Glomerular visceral epithelial cell (primary cell): ENCODE measurements around the gene KHDC1.
"Not testable (repeated sequence)": the region's sequence is repeated elsewhere in the genome, so short reads cannot be mapped to it uniquely, and the experiment has no call there.

Source experiments
- DNase-seq: peaks from one replicate; pipeline ENCODE4 v3.0.0-alpha.2; 2016; ENCODE audit errors: extremely low spot score

The KHDC1 gene, protein sequence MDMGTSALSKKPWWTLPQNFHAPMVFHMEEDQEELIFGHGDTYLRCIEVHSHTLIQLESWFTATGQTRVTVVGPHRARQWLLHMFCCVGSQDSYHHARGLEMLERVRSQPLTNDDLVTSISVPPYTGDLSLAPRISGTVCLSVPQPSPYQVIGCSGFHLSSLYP

DNA sequence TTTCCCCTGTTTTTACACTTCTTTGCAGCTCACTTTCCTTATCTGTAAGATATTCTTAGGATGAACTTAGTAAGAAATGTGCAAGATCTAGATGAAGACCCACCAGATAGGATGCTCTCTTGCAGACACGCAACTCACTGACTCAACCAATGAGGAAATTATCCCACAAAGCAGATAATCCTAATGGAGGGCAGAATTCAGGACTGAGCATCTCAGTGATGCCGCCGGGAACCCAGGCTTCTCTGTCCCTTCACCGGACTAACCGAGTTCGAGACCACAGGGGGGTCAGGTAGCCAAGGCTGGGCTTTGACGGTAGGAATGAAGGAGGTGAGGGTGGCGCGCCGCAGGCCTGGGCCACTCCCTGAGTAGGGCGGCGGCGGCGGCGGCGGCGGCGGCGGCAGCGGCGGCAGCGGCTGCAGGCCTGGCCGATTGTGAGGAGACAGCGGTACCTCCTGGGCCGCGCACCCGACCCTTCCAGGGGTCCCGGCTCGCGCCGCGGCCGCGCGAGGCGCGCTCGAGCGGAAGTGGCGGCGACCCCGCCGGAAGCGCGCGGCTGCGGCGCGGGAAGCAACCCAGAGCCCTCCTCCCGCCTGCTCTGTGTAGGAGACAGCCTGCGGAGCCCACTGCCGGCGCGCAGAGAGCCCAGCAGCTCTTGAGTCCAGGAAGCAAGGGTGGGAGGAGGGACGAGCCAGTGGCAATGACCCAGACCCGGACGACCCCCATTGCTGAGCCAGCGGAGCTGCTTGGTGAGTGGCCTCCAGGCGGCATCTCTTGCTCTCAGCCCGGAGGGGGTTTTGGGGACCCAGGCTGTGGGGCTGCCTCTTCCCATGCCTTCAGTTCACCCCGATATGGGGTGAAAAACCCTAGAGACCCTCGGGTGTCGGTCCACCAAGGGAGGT is at the start of gene KHDC1:
Gene KHDC1 (minus strand): TSS at position 526 of the 899 bp plus-strand sequence. CDS start 20,679 bp downstream, outside the sequence.
- DNase-seq: peak; percentile 68

DNA sequence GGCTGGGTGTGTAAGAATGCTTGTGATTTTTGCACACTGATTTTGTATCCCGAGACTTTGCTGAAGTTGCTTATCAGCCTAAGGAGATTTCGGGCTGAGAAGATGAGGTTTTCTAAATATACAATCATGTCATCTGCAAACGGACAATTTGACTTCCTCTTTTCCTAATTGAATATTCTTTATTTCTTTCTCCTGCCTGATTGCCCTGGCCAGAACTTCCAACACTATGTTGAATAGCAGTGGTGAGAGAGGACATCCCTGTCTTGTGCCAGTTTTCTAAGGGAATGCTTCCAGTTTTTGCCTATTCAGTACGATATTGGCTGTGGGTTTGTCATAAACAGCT is 47.5 kb upstream of the KHDC1 start:
- DNase-seq: not testable (repeated sequence)

DNA sequence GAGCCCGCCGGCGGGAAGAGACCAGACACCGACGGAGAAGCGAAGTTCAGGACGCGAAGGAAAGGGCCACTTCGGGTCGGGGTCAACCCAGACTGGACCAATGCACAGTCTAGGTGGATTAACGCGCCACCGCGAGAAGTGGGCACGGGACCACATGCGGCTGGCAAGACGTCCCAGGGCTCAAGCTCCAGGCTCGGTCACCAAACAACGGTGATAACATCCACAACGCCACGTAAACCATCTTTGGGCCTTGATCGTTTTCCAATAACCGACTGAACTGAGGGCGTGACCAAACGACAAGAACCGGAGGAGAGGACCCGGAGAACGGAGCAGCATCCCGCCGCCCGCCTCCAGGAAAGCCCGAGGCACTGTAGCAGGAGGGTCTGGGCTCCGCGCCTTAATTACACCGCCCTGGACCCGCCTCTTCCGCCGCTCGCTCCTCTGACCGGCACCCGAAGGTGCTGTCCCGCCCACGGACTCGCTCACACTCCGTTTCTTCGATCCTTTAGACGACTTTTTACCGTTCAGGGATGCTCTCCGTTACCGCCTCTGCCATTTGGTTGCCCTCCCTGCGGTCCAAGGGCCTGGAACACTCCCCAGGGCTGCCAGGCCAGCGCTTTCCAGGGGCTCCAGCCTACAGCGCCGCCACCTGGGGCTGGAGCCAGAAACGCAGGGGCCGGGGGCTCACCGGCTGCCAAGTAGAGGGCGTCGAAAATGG is 46.9 kb upstream of the KHDC1 start:
- peak; percentile 73 for DNase-seq

DNA sequence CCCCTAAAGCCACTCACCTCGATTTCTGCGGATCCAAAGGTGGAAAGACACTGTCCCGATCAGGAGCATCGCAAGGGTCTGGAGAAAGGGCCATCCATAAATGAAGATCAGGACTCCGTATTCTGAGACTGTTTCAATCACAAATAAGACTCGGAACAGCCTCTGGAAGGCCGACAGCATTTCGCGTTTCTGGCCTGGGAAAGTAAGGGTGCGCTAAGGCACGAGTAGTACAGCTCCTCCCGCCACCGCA is 46.5 kb upstream of the KHDC1 start:
- no peak for DNase-seq

DNA sequence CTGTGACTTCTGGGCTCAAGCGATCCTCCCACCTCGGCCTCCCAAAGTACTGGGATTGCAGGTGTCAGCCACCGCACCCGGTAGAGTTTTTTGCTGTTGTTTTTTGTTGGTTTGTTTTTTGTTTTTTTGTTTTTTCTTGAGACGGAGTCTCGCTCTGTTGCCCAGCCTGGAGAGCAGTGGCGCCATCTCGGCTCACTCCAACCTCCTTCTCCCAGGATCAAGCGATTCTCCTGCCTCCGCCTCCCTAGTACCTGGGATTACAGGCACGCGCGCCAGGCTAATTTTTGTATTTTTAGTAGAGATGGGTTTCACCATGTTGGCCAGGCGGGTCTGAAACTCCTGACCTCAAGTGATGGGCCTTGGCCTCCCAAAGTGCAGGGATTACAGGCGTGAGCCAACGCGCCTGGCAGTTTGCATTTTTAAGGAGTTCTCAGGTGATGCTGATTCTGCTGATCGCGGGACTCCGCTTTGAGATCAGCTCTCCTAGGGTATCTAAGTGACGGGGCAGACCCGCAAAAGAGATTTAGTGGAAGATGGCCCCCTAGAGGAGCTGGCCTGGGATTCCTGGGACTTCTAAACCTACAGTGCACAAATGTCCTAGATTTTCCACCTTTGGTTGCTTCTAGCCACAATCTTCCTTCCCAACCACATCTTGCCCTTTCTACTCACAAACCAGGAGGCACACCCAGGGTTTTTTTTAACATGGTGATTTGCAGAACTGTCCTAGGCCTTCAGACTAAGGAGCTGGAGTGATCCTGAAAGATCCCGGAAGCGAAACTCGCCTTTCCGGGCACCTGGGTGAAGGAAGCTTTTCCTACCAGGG is 45.9 kb upstream of the KHDC1 start:
- peak; percentile 39 for DNase-seq

DNA sequence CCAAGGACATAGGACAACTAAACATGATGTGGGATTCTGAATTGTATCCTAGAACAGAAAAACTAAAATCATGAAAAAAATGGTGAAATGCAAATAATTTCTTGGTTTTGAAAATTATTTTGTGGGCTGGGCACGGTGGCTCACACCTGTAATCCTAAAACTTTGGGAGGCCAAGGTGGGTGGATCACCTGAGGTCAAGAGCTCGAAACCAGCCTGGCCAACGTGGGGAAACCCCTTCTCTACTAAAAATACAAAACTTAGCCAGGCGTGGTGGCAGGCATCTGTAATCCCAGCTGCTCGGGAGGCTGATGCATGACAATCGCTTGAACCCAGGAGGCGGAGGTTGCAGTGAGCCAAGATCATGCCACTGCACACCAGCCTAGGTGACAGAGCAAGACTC is 40.8 kb upstream of the KHDC1 start:
- not testable (repeated sequence) for DNase-seq

DNA sequence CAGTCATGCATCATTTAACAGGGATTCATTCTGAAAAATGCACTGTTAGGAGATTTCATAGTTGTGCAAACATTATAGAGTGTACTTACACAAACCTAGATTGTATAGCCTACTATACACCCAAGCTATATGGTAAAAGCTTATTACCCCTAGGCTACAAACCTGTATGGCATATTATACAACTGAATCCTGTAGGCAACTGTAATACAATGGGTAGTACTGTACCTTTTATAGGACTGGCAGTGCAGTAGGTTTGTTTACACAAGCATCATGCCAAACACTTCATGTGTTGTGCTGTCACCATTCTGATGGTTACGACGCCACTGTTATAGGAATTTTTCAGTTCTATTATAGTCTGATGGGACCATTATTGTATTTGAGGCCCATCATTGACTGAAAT is 39.3 kb upstream of the KHDC1 start:
- DNase-seq: no peak

DNA sequence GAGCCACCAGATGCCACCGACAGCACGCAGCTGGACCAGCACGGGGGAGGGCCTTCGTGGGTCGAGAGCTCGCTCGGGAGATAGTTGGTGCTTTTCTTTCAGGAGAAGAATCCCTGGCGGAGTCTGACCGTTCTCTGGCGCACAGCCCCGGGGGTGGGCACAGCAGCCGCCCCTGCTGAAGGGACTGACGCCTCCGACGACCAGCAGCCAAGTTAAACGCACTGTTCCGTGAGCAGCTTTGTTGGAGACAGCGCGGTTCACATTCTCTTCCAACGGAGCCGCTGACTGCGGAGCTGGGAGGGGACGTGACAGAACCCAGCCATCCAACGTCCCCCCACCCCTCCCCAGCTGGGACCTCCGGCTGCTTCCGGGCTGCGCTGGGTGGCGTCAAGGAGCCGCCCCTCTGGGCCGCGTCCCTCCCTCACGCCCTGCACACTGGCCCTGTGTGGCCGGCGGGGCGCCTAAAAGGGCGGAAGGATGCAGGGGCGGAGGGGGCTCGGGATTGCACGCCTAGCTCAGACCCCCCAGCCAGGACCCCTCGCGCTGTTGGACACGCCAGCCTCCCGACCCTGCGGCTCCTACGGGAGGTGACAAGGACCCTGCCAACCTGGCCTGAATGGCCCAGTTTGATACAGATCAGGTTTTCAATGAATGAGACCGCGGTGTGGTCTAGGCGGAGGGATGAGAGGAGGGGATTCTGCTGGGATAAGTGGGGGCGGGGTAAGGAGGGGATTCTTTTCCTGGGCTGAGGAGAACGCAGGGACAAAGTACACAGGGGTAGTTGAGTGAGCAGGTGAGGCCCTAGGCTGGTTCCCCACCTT is 36.4 kb upstream of the KHDC1 start:
- DNase-seq: no peak

DNA sequence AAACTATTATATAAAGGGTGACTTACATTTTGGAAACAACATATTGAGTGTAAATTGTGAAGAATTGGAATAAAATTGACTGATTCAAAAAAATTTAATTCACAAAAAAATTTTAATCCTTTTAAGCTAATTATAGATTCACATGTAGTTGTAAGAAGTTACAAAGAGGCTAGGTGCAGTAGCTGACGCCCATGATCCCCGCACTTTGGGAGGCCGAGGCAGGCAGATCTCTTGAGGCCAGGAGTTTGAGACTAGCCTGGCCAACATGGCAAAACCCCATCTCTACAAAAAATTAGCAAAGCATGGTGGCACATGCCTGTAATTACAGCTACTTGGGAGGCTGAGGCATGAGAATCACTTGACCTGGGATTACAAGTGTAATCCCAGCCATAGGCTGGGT is 30.3 kb upstream of the KHDC1 start:
- no peak for DNase-seq

DNA sequence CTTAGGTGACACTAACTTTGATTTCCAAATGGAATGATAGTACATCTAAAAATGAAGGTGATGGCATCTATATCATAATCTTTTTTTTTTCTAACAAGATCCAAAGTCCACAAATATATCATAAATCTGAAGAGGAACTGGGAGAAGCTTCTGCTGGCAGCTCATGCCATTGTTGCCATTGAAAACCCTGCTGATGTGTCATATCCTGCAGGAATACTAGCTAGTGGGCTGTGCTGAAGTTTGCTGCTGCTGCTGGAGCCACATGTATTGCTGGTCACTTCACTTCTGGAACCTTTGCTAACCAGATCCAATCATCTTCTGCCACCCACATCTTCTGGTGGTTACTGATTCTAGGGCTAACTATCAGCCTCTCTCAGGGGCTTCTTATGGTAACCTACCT is 27.4 kb upstream of the KHDC1 start:
- DNase-seq: peak; percentile 30

DNA sequence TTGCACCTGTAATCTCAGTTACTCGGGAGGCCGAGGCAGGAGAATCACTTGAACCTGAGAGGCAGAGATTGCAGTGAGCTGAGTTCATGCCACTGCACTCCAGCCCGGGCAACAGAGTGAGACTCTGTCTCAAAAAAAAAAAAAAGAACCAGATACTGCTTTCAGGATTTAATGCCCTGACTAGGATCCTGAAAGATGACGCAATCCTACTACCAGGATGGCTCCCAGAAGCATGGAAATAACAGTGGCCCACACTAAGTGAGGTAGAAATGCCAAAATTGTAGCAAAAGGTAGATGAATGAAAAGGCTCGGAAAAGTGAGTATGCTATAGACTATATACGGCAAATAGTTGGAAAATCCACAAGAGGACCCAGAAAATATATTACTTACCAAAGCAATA is 23.8 kb upstream of the KHDC1 start:
- DNase-seq: no peak

DNA sequence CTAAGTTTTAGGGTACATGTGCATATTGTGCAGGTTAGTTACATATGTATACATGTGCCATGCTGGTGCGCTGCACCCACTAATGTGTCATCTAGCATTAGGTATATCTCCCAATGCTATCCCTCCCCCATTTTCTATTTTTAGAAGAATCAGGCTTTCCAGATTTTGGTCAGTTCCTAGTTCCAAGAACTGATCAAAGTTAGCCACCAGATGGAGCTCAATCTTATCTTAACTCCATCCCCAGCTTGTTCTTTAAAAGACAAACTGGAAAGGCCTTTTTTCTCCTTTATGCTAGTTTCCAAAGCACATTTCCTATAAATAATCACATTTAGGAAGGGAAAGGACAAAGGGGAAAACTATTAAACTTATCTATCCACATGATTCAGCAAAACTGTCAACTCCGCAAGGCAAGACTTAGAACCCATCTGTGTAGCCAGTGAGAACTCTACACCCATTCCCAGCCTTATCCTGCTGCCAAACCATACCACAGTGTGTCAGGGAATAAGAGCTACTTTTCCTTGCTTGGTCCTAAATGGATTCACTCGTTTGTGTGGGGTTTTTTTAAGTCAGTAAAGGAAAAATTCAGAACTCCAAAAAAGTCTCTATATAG is 22.8 kb upstream of the KHDC1 start:
- DNase-seq: peak; percentile 47

DNA sequence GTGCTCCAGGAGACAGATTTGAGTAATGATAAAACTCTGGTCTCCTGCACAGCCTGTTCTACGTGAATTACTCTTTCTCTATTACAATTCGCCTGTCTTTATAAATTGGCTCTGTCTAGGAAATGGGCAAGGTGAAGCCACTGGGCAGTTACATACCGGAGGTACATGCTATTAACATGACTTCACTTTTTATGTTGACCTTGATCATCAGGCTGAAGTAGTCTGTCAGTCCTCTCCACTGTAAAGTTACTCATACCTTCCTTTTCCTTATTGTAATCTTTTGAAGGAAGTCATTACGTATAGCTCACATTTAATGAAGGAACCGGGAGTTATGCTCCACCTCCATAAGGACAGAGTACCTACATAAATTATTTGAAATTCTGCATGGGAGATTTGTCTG is 19.9 kb upstream of the KHDC1 start:
- DNase-seq: no peak

DNA sequence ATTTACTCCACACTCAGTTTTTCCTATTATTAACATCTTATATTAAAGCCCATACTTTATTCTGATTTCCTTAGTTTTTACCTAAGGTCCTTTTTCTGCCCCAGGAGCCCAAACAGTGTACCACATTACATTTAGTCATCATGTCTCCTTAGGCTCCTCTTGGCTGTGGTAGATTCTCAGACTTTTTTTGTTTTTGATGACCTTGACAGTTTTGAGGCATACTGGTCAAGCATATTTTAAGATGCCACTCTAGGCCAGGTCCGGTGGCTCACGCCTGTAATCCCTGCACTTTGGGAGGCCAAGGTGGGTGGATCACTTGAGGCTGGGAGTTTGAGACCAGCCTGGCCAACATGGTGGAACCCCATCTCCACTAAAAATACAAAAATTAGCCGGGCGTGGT is 18.7 kb upstream of the KHDC1 start:
- DNase-seq: not testable (repeated sequence)

DNA sequence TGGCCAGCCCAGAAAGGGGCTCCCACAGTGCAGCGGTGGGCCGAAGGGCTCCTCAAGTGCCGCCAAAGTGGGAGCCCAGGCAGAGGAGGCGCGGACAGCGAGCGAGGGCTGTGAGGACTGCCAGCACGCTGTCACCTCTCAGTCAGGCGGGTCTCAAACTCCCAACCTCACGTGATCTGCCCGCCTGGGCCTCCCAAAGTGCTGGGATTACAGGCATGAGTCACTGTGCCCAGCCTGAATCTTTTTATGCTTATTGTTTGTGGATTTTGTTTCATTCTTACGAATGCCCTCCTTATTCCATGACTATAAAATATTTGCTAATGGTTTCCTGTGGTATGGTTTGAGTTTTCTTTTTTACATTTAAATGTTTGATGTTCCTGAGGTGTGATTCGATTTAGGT is 6.3 kb upstream of the KHDC1 start:
- not testable (repeated sequence) for DNase-seq

DNA sequence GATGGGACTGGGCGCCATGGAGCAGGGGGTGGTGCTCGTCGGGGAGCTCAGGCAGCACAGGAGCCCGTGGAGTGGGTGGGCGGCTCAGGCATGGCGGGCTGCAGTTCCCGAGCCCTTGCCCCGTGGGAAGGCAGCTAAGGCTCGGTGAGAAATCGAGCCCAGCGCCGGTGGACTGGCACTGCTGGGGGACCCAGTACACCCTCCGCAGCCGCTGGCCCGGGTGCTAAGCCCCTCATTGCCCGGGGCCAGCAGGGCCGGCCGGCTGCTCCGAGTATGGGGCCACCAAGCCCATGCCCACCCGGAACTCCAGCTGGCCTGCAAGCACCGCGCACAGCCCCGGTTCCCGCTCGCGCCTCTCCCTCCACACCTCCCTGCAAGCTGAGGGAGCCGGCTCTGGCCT is 5.9 kb upstream of the KHDC1 start:
- not testable (repeated sequence) for DNase-seq

DNA sequence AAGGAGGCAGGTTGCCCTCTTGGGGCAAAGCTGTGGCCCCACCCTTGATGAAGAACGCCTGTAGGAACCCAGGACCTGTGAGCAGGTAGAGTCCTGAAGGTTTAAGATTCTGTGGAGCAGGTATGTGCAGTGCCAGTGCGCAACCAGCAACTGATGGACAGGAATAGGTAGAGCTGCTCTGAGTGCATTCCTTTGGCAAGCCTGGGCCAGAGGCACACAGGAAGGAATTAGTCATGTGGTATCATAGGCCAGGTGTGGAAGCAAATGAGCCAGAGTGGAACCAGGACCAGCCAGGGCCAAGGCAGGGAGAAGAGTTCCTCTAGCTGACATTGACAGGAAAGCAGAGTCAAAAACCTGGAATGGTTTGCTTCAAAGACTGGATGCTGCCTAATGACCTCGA is 1.4 kb upstream of the KHDC1 start:
- peak; percentile 36 for DNase-seq

DNA sequence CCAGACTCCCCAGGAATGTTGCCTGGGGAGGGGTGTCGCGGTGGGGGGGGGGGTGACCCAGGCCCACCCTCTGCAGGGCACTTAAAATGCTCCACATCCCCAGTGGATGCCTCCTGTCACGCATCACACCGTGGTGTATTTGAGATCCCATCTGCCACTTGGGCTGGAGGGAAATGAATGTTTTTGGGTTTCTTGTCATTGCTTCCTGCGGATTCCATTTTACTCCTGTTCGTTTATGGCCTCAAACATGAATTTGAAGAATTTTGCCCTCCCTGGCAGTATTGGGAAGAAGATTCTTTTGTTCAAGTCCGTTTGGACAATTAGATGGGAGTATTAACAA is 544 bp upstream of the KHDC1 start:
- no peak for DNase-seq

DNA sequence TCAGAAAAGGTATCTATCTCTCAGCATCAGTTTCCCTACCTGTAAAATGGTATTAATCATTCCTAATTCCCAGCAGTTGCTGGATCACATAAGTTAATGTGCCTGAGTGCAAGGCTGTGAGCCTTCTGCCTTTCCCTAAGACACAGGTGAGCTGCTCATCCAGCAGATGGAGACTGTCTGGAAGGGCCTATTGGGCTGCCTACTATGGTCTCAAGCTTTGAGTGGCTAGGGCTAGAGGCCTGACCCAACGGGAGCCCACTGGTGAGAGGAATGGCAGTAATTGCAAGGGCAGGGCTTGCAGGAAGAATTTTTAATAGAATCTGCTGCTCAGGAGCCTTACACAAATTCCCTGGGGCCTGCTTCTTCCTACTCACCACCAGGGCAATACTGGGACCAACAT is 4.3 kb downstream of the KHDC1 start:
- DNase-seq: no peak

DNA sequence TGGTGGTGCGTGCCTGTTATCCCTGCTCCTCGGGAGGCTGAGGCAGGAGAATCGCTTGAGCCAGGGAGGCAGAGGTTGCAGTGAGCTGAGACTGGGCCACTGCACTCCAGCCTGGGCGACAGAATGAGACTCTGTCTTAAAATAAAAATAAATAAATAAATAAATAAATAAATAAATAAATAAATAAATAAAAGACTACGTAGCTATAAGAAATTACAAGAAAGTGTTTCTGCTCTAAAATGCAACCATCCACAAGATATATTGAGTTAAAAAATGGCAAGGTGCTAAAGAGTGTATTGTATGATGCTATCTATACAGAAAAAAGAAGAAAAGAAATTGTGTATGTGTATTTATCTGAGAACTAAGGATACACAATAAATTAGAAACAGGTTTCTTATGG is 8.7 kb downstream of the KHDC1 start:
- DNase-seq: not testable (repeated sequence)

DNA sequence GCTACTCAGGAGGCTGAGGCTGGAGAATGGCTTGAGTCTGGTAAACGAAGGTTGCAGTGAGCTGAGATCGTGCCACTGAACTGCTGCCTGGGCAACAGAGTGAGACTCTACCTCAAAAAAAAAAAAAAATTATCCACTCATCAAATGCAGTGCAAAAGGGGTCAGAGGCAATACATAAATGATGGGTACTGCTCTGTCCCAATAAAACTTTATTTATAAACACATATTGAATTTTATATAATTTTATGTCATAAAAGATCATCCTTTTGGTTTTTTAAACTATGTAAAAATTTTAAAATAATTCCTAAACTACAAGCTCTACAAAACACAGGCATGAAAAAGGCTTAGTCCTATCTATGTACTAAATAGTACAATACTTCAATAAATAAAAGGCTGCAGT is 10.3 kb downstream of the KHDC1 start:
- DNase-seq: no peak
